Ovary (tissue), 9 donors: ENCODE measurements around the gene SIPA1L2. TPM values are rescaled to one million over a fixed set of nuclear protein-coding genes. Genes with fewer than 3 reads are reported as not detected.

Experiments used
- DNase-seq, 5 donors: peaks; one replicate each; pipeline ENCODE4 v3.0.0-alpha.2; 2019 to 2020
- H3K27ac ChIP-seq, 2 donors: fragments of 200-600 bp; one replicate each; pipeline versions ENCODE4 v1.5.1 to v1.8.0; 2019 to 2022
- H3K27me3 ChIP-seq: fragments of 200-600 bp; one replicate; pipeline ENCODE4 v1.8.0; 2022
- H3K36me3 ChIP-seq: fragments of 200-600 bp; sonication (generic); one replicate; pipeline ENCODE4 v1.5.1; 2019
- H3K4me1 ChIP-seq: one replicate; pipeline ENCODE4 v1.8.1; 2013; ENCODE audit warnings: mild to moderate bottlenecking, moderate library complexity; ENCODE audit not compliant: insufficient read depth
- H3K4me3 ChIP-seq: fragments of 200-600 bp; sonication (generic); one replicate; pipeline ENCODE4 v1.5.1; 2017
- H3K9me3 ChIP-seq, 2 donors: fragments of 200-600 bp in 1 of 2; sonication (generic) in 1 of 2; one replicate each; pipeline versions ENCODE4 v1.5.1 to v1.8.1; 2013 to 2019; ENCODE audit warnings: mild to moderate bottlenecking in 1 of 2, moderate library complexity in 1 of 2
- CTCF ChIP-seq, 3 donors: fragments of 450-650 bp in 2 of 3; fragments of 200-600 bp in 1 of 3; IDR thresholded peaks; one replicate each; pipeline versions ENCODE4 v1.5.1 to v1.8.0; 2016 to 2022; ENCODE audit warnings: antibody characterized with exemption in 3 of 3, mild to moderate bottlenecking in 1 of 3
- EP300 ChIP-seq: sonication (generic); formaldehyde crosslinking; IDR thresholded peaks from one replicate; pipeline ENCODE4 v1.6.1; 2017; ENCODE audit warnings: antibody characterized with exemption
- POLR2A ChIP-seq: fragments of 450-650 bp; IDR thresholded peaks from one replicate; pipeline ENCODE4 v1.6.1; 2017; ENCODE audit warnings: antibody characterized with exemption, mild to moderate bottlenecking, moderate library complexity
- WGBS, 3 donors: extraction: QIAGEN DNeasy Blood & Tissue Kit in 1 of 3; methylation state at CpG; one replicate each; pipeline versions ENCODE4 v1.1.5 to v1.1.7; 2013 to 2017; 5-methylcytosine and 5-hydroxymethylcytosine counted together
- intact Hi-C, 4 donors: fragments of 100-400 bp; cut with DNase I; formaldehyde crosslinking; loops; one replicate each; pipeline versions ENCODE4 v1.11.0 to v1.15.1; 2022 to 2023
- polyA plus RNA-seq, 2 donors: library from polyadenylated mRNA; stranded (reverse); fragments of 200-250 nt in 1 of 2; fragments of 350-450 nt in 1 of 2; fragmentation: Illumina TruSeq in 1 of 2; extraction: RNeasy Lipid Tissue Mini Kit (QIAGEN cat#74804) in 1 of 2; gene quantifications; one replicate each; pipeline ENCODE4 v1.2.3, GENCODE V29; 2013 to 2014
- total RNA-seq, 7 donors: library from RNA; depleted of rRNA in 2 of 7; stranded (reverse); fragments of >200 nt in 2 of 7; fragmentation: NEBNext Ultra II Directional in 3 of 7; extraction: Animal tissue kit (Norgen Biotek cat#: 25700) in 3 of 7; gene quantifications; one replicate each; pipeline versions ENCODE4 v1.1.0 to v1.2.4, GENCODE V29; 2016 to 2023
- donor health status: DM: no; HTN: no; CAD: no; lungs with moderate emphysema.
- donor health status: DM: no; HTN: no; CAD: no.
- donor health status: Bipolar disorder and iron deficiency.
- donor health status: DM: yes; HTN: yes; CAD: no.
- donor health status: DM: no; HTN: no; CAD: no.
- donor health status: DM: yes; HTN: yes; CAD: no.

Gene SIPA1L2
- total and polyA plus RNA-seq, 9 donors = 12.3 to 52.9 (median 20.1) TPM

GRCh38 chr1:232675260-232675659 lies 45.3 kb upstream of the SIPA1L2 start:
- WGBS, 3 donors = 24 to 25% (median 25%) methylated on average over 5 of the region's 5 CpGs
- Histone ChIP-seq H3K4me3 (no peak overlapping the region), H3K4me1 (no peaks in the 10 kb centered on the region), H3K9me3 (no peaks in the 10 kb centered on the region), H3K27ac (no peak overlapping the region), H3K27me3 (no peaks in the 10 kb centered on the region), H3K36me3 (no peaks in the 10 kb centered on the region)
- intact Hi-C loops = no loop called here
- TF ChIP-seq POLR2A (no peak), EP300 (no peak), CTCF (IDR thresholded peaks at IDR 0.05) (no peak)
- DNase-seq = no peak

- Histone ChIP-seq H3K4me1 (no peaks in the 10 kb centered on the region), H3K9me3 (no peaks in the 10 kb centered on the region), H3K27me3 (no peaks in the 10 kb centered on the region), H3K27ac (no peak overlapping the region), H3K4me3 (no peak overlapping the region), H3K36me3 (no peaks in the 10 kb centered on the region)
- no peak for DNase-seq
- intact Hi-C loops = no loop called here
- TF ChIP-seq POLR2A (no peak), EP300 (no peak), CTCF (IDR thresholded peaks at IDR 0.05) (no peak)
- WGBS, 3 donors = 80 to 85% (median 85%) methylated on average over 6 of the region's 6 CpGs
These were observed 43.3 kb upstream of the SIPA1L2 start for GRCh38 chr1:232673256-232673655.

GRCh38 chr1:232669981-232670747 lies 40.2 kb upstream of the SIPA1L2 start:
- intact Hi-C loops = no loop called here

GRCh38 chr1:232667778-232668165 lies 37.8 kb upstream of the SIPA1L2 start:
- intact Hi-C loops = no loop called here
- Histone ChIP-seq H3K9me3 (no peaks in the 10 kb centered on the region), H3K27ac (no peak overlapping the region), H3K36me3 (no peaks in the 10 kb centered on the region), H3K4me3 (no peak overlapping the region), H3K4me1 (no peaks in the 10 kb centered on the region), H3K27me3 (no peaks in the 10 kb centered on the region)
- TF ChIP-seq EP300 (no peak), POLR2A (no peak), CTCF (IDR thresholded peaks at IDR 0.05) (no peak)
- DNase-seq = no peak
- WGBS, 3 donors = 5 to 9% (median 8%) methylated on average over 4 of the region's 4 CpGs

More at GRCh38 chr1:232669981-232670747, 40.2 kb upstream of the SIPA1L2 start:
- Histone ChIP-seq H3K9me3 (no peaks in the 10 kb centered on the region), H3K4me1 (no peaks in the 10 kb centered on the region), H3K4me3 (no peak overlapping the region), H3K27ac (no peak overlapping the region), H3K36me3 (no peaks in the 10 kb centered on the region), H3K27me3 (no peaks in the 10 kb centered on the region)
- WGBS, 3 donors = 85 to 93% (median 92%) methylated on average over 11 of the region's 11 CpGs
- DNase-seq = no peak
- TF ChIP-seq EP300 (no peak), CTCF (IDR thresholded peaks at IDR 0.05) (no peak), POLR2A (no peak)
